Caco-2 (cell line): ENCODE measurements around the gene LDLRAD4. TPM values are rescaled to one million over a fixed set of nuclear protein-coding genes. Genes with fewer than 3 reads are reported as not detected.

ENCODE experiments used
- BruUV-seq: library from RNA; stranded (reverse); fragments of 400-500 nt; replicated peaks from 2 replicates; lab custom pipeline; 2021; lab: Mats Ljungman, UMichigan
- CTCF ChIA-PET: fragments of 300-600 bp; sonication (Branson Sonifier 250); formaldehyde crosslinking; loops from one replicate; lab custom pipeline; 2022; ENCODE audit warnings: antibody characterized with exemption; lab: Charles Lee
- POLR2A ChIA-PET: fragments of 300-600 bp; sonication (Branson Sonifier 250); formaldehyde crosslinking; loops from one replicate; lab custom pipeline; 2022; ENCODE audit warnings: antibody characterized with exemption; lab: Charles Lee
- DNase-seq, 2 experiments: peaks; one replicate each; pipeline versions ENCODE4 v3.0.0 to v3.0.0-alpha.2; 2020 to 2022
- H3K27me3 ChIP-seq: replicated peaks from 2 replicates; pipeline ENCODE4 v1.6.0; 2011; ENCODE audit warnings: low read length; ENCODE audit not compliant: control insufficient read depth, insufficient read depth
- H3K36me3 ChIP-seq: 2 replicates; pipeline ENCODE4 v1.5.1; 2011; ENCODE audit warnings: low read length; ENCODE audit not compliant: control insufficient read depth, insufficient read depth
- H3K4me1 ChIP-seq: fragments of 250-450 bp; sonication (Bioruptor Pico); 2 replicates; pipeline ENCODE4 v1.5.1; 2020; ENCODE audit warnings: mild to moderate bottlenecking
- H3K4me3 ChIP-seq: 2 replicates; pipeline ENCODE4 v1.5.1; 2011; ENCODE audit warnings: low read depth, mild to moderate bottlenecking, control low read depth, low read length
- H3K9me3 ChIP-seq: fragments of 250-450 bp; sonication (Bioruptor Pico); 2 replicates; pipeline ENCODE4 v1.5.1; 2020; ENCODE audit warnings: mild to moderate bottlenecking, moderate library complexity
- H3K27ac Mint-ChIP-seq: one replicate; pipeline ENCODE4 v1.8.0; 2022; ENCODE audit warnings: mixed read lengths; ENCODE audit not compliant: unreplicated experiment
- H3K27me3 Mint-ChIP-seq: one replicate; pipeline ENCODE4 v1.8.0; 2022; ENCODE audit warnings: mixed read lengths; ENCODE audit not compliant: insufficient read depth, unreplicated experiment
- H3K36me3 Mint-ChIP-seq: one replicate; pipeline ENCODE4 v1.8.0; 2022; ENCODE audit warnings: mild to moderate bottlenecking, mixed read lengths; ENCODE audit not compliant: insufficient read depth, unreplicated experiment
- H3K4me1 Mint-ChIP-seq: one replicate; pipeline ENCODE4 v1.8.0; 2022; ENCODE audit warnings: low read depth, mixed read lengths; ENCODE audit not compliant: unreplicated experiment
- H3K4me3 Mint-ChIP-seq: one replicate; pipeline ENCODE4 v1.8.0; 2022; ENCODE audit warnings: mild to moderate bottlenecking, moderate library complexity, mixed read lengths; ENCODE audit not compliant: unreplicated experiment
- H3K9me3 Mint-ChIP-seq: one replicate; pipeline ENCODE4 v1.8.0; 2022; ENCODE audit warnings: mixed read lengths; ENCODE audit not compliant: unreplicated experiment
- CTCF ChIP-seq, 2 experiments: fragments of 200-600 bp in 1 of 2; IDR thresholded peaks; 1 replicate in 1 of 2; 2 replicates in 1 of 2; pipeline versions ENCODE4 v1.5.1 to v1.8.0; 2011 to 2022; ENCODE audit warnings: antibody characterized with exemption in 1 of 2, control low read depth in 1 of 2, inconsistent platforms in 1 of 2, low read depth in 1 of 2, low read length in 1 of 2, mild to moderate bottlenecking in 1 of 2, moderate library complexity in 1 of 2; ENCODE audit not compliant: insufficient read depth in 1 of 2, severe bottlenecking in 1 of 2, unreplicated experiment in 1 of 2
- intact Hi-C: fragments of 100-400 bp; cut with micrococcal nuclease; formaldehyde crosslinking; loops from one replicate; pipeline ENCODE4 v1.10.0; 2022; ENCODE audit not compliant: unreplicated experiment
- total RNA-seq: library from RNA; stranded (reverse); gene quantifications from 2 replicates; pipeline ENCODE4 v1.2.3, GENCODE V29; 2022

The LDLRAD4 gene
- total RNA-seq, 1 experiment from 2014 or later, result 1.2 TPM

GRCh38 chr18:13517369-13517768 lies 298.8 kb downstream of the LDLRAD4 start:
- no peaks in the 10 kb centered on the region for H3K9me3 Mint-ChIP-seq
- ChIA-PET CTCF (no interaction called here), POLR2A (no interaction called here)
- H3K4me1 ChIP-seq, result no peaks in the 10 kb centered on the region
- no peaks in the 10 kb centered on the region for H3K36me3 Mint-ChIP-seq
- H3K36me3 ChIP-seq, result no peaks in the 10 kb centered on the region
- H3K27ac Mint-ChIP-seq, result no peak overlapping the region
- TF ChIP-seq CTCF (IDR thresholded peaks at IDR 0.05; ENCODE audit: insufficient read depth in 1 of 2, low read depth in 1 of 2, low read length in 1 of 2, severe bottlenecking in 1 of 2, unreplicated experiment in 1 of 2), result no peak
- no TSS peak for BruUV-seq
- intact Hi-C loops, result no loop called here
- DNase-seq, result no peak
- peaks cover 12% of the 10 kb centered on the region for H3K27me3 Mint-ChIP-seq
- H3K4me1 Mint-ChIP-seq, result no peaks in the 10 kb centered on the region
- no peaks in the 10 kb centered on the region for H3K27me3 ChIP-seq
- H3K4me3 ChIP-seq, result no peak overlapping the region
- no peaks in the 10 kb centered on the region for H3K9me3 ChIP-seq
- H3K4me3 Mint-ChIP-seq, result no peak overlapping the region

- no peaks in the 10 kb centered on the region for H3K27me3 ChIP-seq
- no peak for TF ChIP-seq CTCF (IDR thresholded peaks at IDR 0.05; ENCODE audit: insufficient read depth in 1 of 2, low read depth in 1 of 2, low read length in 1 of 2, severe bottlenecking in 1 of 2, unreplicated experiment in 1 of 2)
- intact Hi-C loops, result no loop called here
These were observed 299.8 kb downstream of the LDLRAD4 start for GRCh38 chr18:13518382-13518781.

GRCh38 chr18:13520306-13520705 lies 301.7 kb downstream of the LDLRAD4 start:
- POLR2A ChIA-PET, result no interaction called here
- H3K4me1 Mint-ChIP-seq, result no peaks in the 10 kb centered on the region
- H3K27me3 Mint-ChIP-seq, result peaks cover 17% of the 10 kb centered on the region
- no peak for DNase-seq
- no TSS peak for BruUV-seq
- H3K36me3 Mint-ChIP-seq, result no peaks in the 10 kb centered on the region
- Histone ChIP-seq H3K9me3 (no peaks in the 10 kb centered on the region), H3K4me3 (no peak overlapping the region), H3K36me3 (no peaks in the 10 kb centered on the region), H3K27me3 (no peaks in the 10 kb centered on the region; the same call in 1 of the 2 replicates), H3K4me1 (no peaks in the 10 kb centered on the region)
- H3K27ac Mint-ChIP-seq, result no peak overlapping the region
- no peak overlapping the region for H3K4me3 Mint-ChIP-seq
- no peak for TF ChIP-seq CTCF (IDR thresholded peaks at IDR 0.05; ENCODE audit: insufficient read depth in 1 of 2, low read depth in 1 of 2, low read length in 1 of 2, severe bottlenecking in 1 of 2, unreplicated experiment in 1 of 2)
- no peaks in the 10 kb centered on the region for H3K9me3 Mint-ChIP-seq
- intact Hi-C loops, result no loop called here
- CTCF ChIA-PET, result no interaction called here

More at GRCh38 chr18:13518382-13518781, 299.8 kb downstream of the LDLRAD4 start:
- Histone ChIP-seq H3K4me1 (no peaks in the 10 kb centered on the region), H3K36me3 (no peaks in the 10 kb centered on the region), H3K4me3 (no peak overlapping the region), H3K9me3 (no peaks in the 10 kb centered on the region)
- no TSS peak for BruUV-seq
- no peak for DNase-seq
- CTCF ChIA-PET, result interaction anchor here (0.9 kb wide), 1 partner anchor 9 kb away, joined by 3 read pairs; no protein-coding TSS in a partner anchor
- H3K36me3 Mint-ChIP-seq, result no peaks in the 10 kb centered on the region
- no peaks in the 10 kb centered on the region for H3K9me3 Mint-ChIP-seq
- H3K27me3 Mint-ChIP-seq, result peaks cover 10% of the 10 kb centered on the region
- H3K4me1 Mint-ChIP-seq, result no peaks in the 10 kb centered on the region
- H3K27ac Mint-ChIP-seq, result no peak overlapping the region
- no peak overlapping the region for H3K4me3 Mint-ChIP-seq
- POLR2A ChIA-PET, result no interaction called here
